Pancreas (tissue), 10 donors: Measurements from ENCODE around the gene POU6F2. TPM values are rescaled to one million over a fixed set of nuclear protein-coding genes. Genes with fewer than 3 reads are reported as not detected.

Source experiments
- ATAC-seq, 4 donors: fragments of 200-7000 bp; cut with Tn5 transposase; one replicate each; pipeline versions ENCODE4 v1.8.0 to v1.9.1; 2020; ENCODE audit warnings: mild to moderate bottlenecking in 4 of 4, moderate library complexity in 4 of 4
- DNase-seq, 6 donors: peaks; one replicate each; pipeline ENCODE4 v3.0.0-alpha.2; 2020
- FAIRE-seq: peaks from 2 replicates; lab custom pipeline; 2012; peaks lifted over from hg19 to GRCh38; lab: Jason Lieb, UNC
- H3K27ac ChIP-seq, 4 donors: fragments of 200-600 bp; sonication (generic); 1 replicate in 3 of 4; 2 replicates in 1 of 4; pipeline versions ENCODE4 v1.5.0 to v1.8.0; 2020
- H3K27me3 ChIP-seq, 4 donors: fragments of 200-600 bp; one replicate each; pipeline ENCODE4 v1.8.0; 2021
- H3K36me3 ChIP-seq, 3 donors: fragments of 200-600 bp; sonication (generic) in 1 of 3; one replicate each; pipeline versions ENCODE4 v1.5.0 to v1.8.0; 2020 to 2021
- H3K4me1 ChIP-seq, 3 donors: fragments of 200-600 bp; one replicate each; pipeline ENCODE4 v1.8.0; 2021
- H3K4me3 ChIP-seq, 4 donors: fragments of 200-600 bp; sonication (generic) in 2 of 4; one replicate each; pipeline versions ENCODE4 v1.5.0 to v1.8.0; 2020 to 2021
- H3K9me3 ChIP-seq, 4 donors: fragments of 200-600 bp; one replicate each; pipeline ENCODE4 v1.8.0; 2021
- CTCF ChIP-seq, 4 donors: fragments of 200-600 bp; sonication (generic) in 3 of 4; IDR thresholded peaks; one replicate each; pipeline versions ENCODE4 v1.5.0 to v1.8.0; 2021; ENCODE audit warnings: antibody characterized with exemption in 4 of 4
- WGBS, 2 donors: extraction: QIAGEN DNeasy Blood & Tissue Kit; methylation state at CpG; one replicate each; pipeline ENCODE4 v1.1.7; 2013; 5-methylcytosine and 5-hydroxymethylcytosine counted together
- intact Hi-C, 3 donors: fragments of 100-400 bp; cut with DNase I; formaldehyde crosslinking; loops; one replicate each; pipeline versions ENCODE4 v1.11.1 to v1.14.2; 2022
- polyA plus RNA-seq, 2 donors: library from polyadenylated mRNA; stranded (reverse); fragments of 200-250 nt; gene quantifications; one replicate each; pipeline ENCODE4 v1.2.3, GENCODE V29; 2013
- total RNA-seq, 6 donors: library from RNA; stranded (reverse); fragmentation: NEBNext Ultra II Directional in 4 of 6; extraction: Animal tissue kit (Norgen Biotek cat#: 25700) in 4 of 6; gene quantifications; one replicate each; pipeline versions ENCODE4 v1.2.1 to v1.2.4, GENCODE V29; 2021 to 2023
- donor health status: healthy with polysubstance abuse.
- donor health status: DM: no; HTN: no; CAD: no; lungs with moderate emphysema.
- donor health status: DM: no; HTN: no; CAD: no.
- donor health status: control.
- donor health status: control.
- donor health status: Bipolar disorder and iron deficiency.
- donor health status: DM: yes; HTN: yes; CAD: no.
- donor health status: DM: no; HTN: no; CAD: no.
- donor health status: DM: no; HTN: no; CAD: no.
- donor health status: DM: yes; HTN: yes; CAD: no.

POU6F2 gene
- total and polyA plus RNA-seq, 8 donors, result 1.3 to 4.2 (median 2.4) TPM

GRCh38 chr7:39357648-39358047 is 379.9 kb downstream of the POU6F2 start:
- peaks cover 0 to 9% (median 4%) of the 10 kb centered on the region in 3 donors for H3K4me1 ChIP-seq
- no peak overlapping the region for H3K4me3 ChIP-seq
- H3K27ac ChIP-seq, result no peak overlapping the region
- no peak for TF ChIP-seq CTCF (IDR thresholded peaks at IDR 0.05)
- 31 to 38% methylated on average over 3 of the region's 3 CpGs for WGBS, 2 donors
- H3K27me3 ChIP-seq, result no peaks in the 10 kb centered on the region
- DNase-seq (no peak), FAIRE-seq (no peak), ATAC-seq (no peak)
- no peaks in the 10 kb centered on the region for H3K36me3 ChIP-seq
- intact Hi-C loops, result no loop called here
- H3K9me3 ChIP-seq, result no peaks in the 10 kb centered on the region

- Histone ChIP-seq H3K27me3 (no peaks in the 10 kb centered on the region), H3K4me3 (no peak overlapping the region), H3K4me1 (peaks cover 0 to 9% (median 4%) of the 10 kb centered on the region in 3 donors), H3K36me3 (no peaks in the 10 kb centered on the region), H3K9me3 (no peaks in the 10 kb centered on the region), H3K27ac (no peak overlapping the region)
- no peak for TF ChIP-seq CTCF (IDR thresholded peaks at IDR 0.05)
- intact Hi-C loops, result no loop called here
- ATAC-seq (no peak), FAIRE-seq (no peak), DNase-seq (no peak)
- WGBS, 2 donors, result 36 to 45% methylated on average over 4 of the region's 4 CpGs
Observed at GRCh38 chr7:39360038-39360437, 382.3 kb downstream of the POU6F2 start.

- Histone ChIP-seq H3K9me3 (no peaks in the 10 kb centered on the region), H3K4me3 (no peak overlapping the region), H3K36me3 (no peaks in the 10 kb centered on the region), H3K27me3 (no peaks in the 10 kb centered on the region), H3K27ac (no peak overlapping the region), H3K4me1 (peaks cover 0 to 9% (median 4%) of the 10 kb centered on the region in 3 donors)
- FAIRE-seq (no peak), DNase-seq (no peak), ATAC-seq (peak in 1 of 4 donors; percentile 18)
- intact Hi-C loops, result no loop called here
- 19 to 33% methylated on average over 1 of the region's 1 CpG for whole genome bisulfite sequencing, 2 donors
- no peak for TF ChIP-seq CTCF (IDR thresholded peaks at IDR 0.05)
Observed at GRCh38 chr7:39360766-39361165, 383.1 kb downstream of the POU6F2 start.

GRCh38 chr7:39365751-39366295 is 388.1 kb downstream of the POU6F2 start:
- Histone ChIP-seq H3K4me3 (no peak overlapping the region), H3K36me3 (no peaks in the 10 kb centered on the region), H3K9me3 (no peaks in the 10 kb centered on the region), H3K4me1 (no peaks in the 10 kb centered on the region), H3K27me3 (no peaks in the 10 kb centered on the region), H3K27ac (no peak overlapping the region)
- no peak for TF ChIP-seq CTCF (IDR thresholded peaks at IDR 0.05)
- DNase-seq (no peak), FAIRE-seq (no peak), ATAC-seq (no peak)
- WGBS, 2 donors, result 42 to 48% methylated on average over 1 of the region's 1 CpG
- intact Hi-C loops, result no loop called here

GRCh38 chr7:39367451-39367850 is 389.7 kb downstream of the POU6F2 start:
- ATAC-seq, result no peak
- H3K4me1 ChIP-seq, result no peaks in the 10 kb centered on the region
- no peak overlapping the region for H3K27ac ChIP-seq
- 68 to 76% methylated on average over 3 of the region's 3 CpGs for WGBS, 2 donors
- intact Hi-C loops, result no loop called here
- TF ChIP-seq CTCF (IDR thresholded peaks at IDR 0.05), result no peak
- H3K36me3 ChIP-seq, result no peaks in the 10 kb centered on the region
- no peaks in the 10 kb centered on the region for H3K27me3 ChIP-seq
- DNase-seq, result no peak
- H3K9me3 ChIP-seq, result no peaks in the 10 kb centered on the region
- FAIRE-seq, result no peak
- H3K4me3 ChIP-seq, result no peak overlapping the region
